AG10803 (cell line): ENCODE results near the gene SYNGAP1.

Experiments used
- DNase-seq: peaks from one replicate; pipeline ENCODE4 v3.0.0; 2010; ENCODE audit warnings: low read depth
- H3K4me3 ChIP-seq: 2 replicates; pipeline ENCODE4 v1.5.1; 2011; ENCODE audit warnings: mild to moderate bottlenecking, low read length, control low read depth
- CTCF ChIP-seq: conservative IDR thresholded peaks from 2 replicates; pipeline ENCODE4 v1.5.1; 2011; ENCODE audit warnings: mild to moderate bottlenecking, low read length, control low read depth, inconsistent platforms

Gene SYNGAP1

GRCh38 chr6:33426590-33427511, 7.0 kb downstream of the SYNGAP1 start:
- DNase-seq: no peak
- H3K4me3 ChIP-seq: peak overlapping the region; percentile 76
- TF ChIP-seq CTCF: no peak

GRCh38 chr6:33427585-33428223, 7.8 kb downstream of the SYNGAP1 start:
- DNase-seq: no peak
- H3K4me3 ChIP-seq: peak overlapping the region; percentile 76
- TF ChIP-seq CTCF: 0 out of 2 replicates have a peak, but pooled peaks have one; percentile 7

- no peak for DNase-seq
- TF ChIP-seq CTCF: peak; percentile 43
- H3K4me3 ChIP-seq: peak overlapping the region; percentile 59
Measured at GRCh38 chr6:33428224-33428965, 8.5 kb downstream of the SYNGAP1 start.

- DNase-seq: no peak
- TF ChIP-seq CTCF: no peak
- no peak overlapping the region for H3K4me3 ChIP-seq
Measured at GRCh38 chr6:33428966-33429749, 9.3 kb downstream of the SYNGAP1 start.

- H3K4me3 ChIP-seq: no peak overlapping the region
- DNase-seq: no peak
Measured at GRCh38 chr6:33429750-33430052, 9.8 kb downstream of the SYNGAP1 start.

More at GRCh38 chr6:33429750-33430052, 9.8 kb downstream of the SYNGAP1 start:
- no peak for TF ChIP-seq CTCF
